Pulmonary artery endothelial cell (primary cell): ENCODE data around the gene LETM1. TPM values are rescaled to one million over a fixed set of nuclear protein-coding genes. Genes with fewer than 3 reads are reported as not detected.

ENCODE experiments used
- DNase-seq: peaks from one replicate; pipeline ENCODE4 v3.0.0-alpha.2; 2011; ENCODE audit warnings: low read depth, low spot score
- total RNA-seq: library from RNA; depleted of rRNA; stranded (reverse); fragments of >200 nt; gene quantifications from 2 replicates; pipeline ENCODE4 v1.2.3, GENCODE V29; 2014

The LETM1 gene
- total RNA-seq, 1 donor from 2014 or later: 117 TPM

DNA sequence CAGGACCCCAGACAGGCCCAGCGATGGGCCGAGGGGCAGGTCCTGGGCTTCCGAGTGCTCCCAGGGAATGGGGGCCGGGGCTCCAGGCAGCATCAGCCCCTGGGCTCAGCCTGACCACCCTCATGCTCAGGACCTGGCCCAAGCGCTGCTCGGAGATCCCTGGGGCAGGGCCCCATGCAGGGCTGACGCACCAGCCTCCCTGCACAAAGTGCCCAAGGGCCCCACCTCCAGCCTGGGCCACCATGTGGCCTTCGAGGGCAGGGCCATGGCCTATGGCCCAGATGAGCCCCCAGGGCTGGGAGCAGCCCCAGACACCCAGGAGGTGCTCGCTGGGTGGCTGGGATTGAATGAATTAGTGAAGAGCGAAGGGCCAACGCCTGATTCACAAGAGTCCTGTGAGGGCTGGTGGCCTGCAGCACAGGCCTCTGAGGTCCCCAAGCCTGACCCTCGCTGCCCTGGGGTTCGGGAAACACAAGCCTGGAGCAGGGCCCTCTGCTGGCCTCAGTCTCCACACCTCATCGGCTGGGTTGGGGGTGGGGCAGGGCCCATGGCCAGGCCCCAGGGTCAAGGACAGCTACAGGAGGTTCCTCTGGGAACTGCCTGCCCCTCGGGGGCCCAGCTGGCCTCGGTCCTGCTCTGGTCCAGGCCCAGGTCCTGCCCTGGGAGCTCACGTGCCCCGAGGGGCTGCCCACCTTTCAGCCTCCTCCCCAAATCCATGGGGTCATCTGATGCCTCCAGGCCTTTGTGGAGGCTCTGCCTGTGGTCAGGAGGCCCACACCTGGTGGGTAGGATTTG lies 76.2 kb downstream of the LETM1 start:
- no peak for DNase-seq

DNA sequence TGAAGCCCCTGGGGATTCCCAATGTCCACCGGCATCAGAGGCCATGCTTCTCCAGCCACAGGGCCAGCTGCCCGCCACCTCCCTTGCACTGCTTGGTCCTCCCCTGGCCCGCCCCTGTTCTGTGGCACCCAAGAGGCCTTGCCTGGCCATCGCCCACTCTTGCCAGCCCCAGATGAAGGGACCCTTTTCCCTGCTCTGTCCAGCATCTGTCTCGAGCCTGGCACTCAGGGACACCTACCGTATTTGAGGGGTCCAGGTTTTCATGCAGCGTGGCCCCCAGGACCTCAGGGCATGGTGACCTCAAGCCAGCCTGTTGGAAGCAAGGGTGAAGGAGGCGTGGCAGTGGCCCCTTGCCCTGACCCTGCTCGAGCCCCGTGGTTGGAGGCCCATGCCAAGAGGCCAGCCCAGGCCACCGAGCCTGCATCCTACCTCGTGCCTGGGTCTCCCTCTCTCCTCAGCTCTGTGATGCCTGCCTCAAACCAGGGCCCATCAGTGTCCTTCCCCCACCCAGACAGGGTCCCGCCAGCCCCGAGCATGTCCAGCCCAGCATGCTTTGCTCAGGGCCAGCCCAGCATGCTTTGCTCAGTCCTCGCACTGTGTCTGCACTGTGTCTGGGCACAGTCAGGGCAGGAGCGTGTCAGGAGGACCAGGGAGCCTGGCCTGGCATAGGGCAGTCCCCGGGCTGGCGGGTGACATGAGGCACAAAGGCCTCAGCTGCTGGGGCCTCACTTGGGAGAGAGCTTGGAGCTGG lies 77.1 kb downstream of the LETM1 start:
- no peak for DNase-seq

DNA sequence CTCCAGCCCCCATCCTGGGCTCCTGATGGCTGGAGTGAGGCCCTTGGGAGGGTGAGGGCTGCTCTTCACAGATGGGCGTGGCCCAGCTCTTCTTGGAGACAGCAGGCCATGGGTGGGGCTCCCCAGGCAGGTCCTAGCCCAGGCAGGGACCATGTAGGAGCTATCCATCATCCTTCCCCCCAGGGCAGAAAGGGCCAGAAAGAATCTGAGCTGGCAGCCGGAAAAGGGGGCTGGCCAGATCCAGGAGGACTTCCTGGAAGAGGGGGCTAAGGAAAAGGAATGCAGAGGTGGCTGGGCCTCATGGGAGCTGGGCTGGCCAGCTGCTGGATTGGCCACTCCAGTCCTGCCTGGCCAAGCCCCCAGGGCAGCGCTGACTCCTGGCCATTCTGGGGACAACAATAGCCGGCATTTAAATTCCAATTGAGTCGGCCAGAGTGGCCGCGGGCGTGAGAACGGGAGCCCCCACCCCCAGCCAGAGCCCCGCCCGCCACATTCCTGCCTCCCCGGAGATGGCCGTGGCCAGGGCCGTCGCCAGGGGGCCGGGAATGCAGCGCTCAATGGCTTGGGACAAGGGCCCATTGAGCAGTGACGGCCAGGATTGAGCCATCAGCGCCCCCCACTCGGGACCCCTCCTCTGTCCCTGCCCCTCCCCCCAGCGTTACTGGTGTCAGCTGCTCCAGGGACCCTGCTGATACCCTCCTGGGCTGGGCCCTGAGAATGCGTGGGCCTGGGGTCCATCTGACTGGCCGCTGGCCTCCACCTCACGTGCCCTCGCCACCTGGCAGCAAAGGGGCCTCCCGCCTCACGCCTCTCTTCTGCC lies 77.9 kb downstream of the LETM1 start:
- no peak for DNase-seq

DNA sequence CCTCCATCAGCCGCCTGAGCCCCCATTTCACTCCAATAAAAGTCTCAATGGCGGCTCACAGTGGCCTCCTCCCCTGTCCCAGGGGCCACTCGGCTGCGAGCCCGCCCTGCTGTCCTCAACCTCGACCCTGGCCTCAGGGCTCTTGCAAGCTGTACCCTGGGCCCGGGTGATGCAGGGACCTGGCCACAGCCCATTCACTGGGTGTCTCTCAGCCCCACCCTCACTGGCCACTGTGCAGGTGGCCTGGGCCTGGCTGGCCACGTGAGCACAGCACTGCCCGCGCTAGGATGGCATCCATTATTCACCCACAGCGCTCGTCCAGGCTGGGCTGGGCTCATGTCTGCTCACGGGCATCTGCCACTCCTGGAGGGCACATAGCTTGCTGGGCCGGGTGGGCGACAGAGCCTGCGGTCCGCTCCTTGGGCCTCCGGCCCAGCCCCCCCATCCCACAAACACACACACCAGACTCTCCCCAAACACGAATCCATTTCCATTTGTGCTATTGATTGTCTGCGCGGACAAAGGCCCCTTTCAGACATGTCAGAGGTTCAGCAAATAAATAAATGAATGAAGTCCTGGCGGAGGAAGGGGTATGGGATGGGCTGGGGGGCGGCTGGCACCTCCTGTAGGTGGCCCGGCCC lies 79.3 kb downstream of the LETM1 start:
- no peak for DNase-seq

DNA sequence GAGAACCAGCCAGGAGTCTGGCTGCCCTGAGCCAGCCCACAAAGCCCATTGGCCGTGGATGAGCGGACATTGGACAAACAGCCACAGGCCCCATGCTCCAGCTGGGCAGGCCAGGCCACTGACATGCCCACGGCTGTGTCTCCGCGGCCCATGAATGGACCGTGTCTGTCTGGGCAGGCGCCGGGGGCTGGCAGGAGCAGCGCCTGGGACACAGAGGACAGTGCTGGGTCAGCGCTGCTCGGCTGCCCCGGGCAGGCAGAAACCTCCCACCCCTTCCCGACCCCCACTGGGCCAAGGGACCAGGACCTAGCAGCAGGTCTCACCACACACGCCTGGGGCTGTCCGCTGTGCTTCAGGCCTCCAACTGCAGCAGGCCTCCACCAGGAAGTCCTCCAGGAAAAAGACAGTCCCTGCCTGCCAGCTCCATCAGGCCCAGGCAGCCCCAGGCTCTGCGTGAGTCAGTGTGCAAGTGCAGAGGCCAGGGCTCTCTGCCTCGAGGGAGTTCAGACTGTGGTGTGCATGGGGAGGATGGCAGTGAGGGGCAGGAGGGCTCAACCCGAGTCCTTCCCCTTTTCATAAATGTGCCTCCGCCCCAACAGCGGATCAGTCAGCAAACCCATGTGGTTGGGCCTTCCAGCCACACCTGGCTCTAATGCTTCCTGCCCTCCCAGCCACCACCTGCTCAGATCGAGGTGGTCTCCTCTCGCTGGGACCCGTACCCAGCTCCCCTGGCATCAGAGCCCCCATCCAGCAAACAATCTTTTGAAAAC lies 80.0 kb downstream of the LETM1 start:
- no peak for DNase-seq

DNA sequence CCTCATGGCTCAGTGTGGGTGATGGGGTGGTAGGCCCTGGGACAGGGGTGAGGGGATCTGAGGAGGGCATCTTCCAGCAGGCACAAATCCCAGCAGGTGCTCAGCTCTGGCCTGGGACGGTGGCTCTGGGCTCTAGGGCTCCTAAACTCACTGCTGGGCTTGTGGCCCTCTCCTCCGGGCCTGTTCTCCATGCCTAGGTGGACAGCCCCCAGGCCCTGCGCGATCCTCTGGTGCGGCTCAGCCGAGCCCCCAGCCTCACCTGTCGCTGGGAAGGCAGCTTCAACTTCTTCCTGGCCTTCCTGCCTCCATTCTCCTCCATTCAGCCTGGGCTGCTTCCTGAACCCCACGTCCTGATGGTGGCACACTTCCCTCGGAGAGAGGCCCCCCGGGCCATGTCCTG lies 82.2 kb downstream of the LETM1 start:
- DNase-seq: no peak

DNA sequence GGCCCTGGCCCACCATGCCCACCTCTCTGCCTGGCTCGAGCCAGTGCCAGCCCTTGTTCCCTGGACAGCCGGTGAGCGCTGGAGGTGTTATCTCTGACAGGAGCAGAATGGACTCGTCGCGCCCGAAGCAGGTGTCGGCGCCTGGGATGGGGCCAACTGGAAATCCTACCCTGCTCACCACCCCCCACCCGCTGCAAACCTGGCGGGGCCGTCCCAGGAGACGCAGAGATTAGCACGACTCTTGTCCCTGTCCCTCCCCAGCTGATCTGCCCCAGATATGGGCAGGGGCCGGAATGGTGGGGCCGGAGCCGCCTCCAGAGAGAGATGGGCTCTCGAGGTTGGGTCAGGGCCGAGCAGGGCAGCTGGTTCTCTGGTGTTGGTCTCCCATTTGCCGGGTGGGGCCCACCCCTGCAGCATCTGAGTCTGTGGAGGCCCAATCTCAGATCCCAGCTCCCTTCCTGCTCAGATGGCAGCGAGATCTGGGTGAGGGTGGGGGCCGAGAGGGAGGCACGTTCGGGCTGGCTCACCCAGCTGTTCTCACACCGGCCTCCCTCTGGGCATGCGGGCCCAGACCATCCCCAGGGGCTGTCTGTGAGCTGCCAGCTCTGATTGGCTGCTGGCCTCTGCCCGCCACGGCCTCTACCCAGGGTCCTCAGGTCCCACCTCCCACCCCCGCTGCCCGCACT lies 83.0 kb downstream of the LETM1 start:
- DNase-seq: no peak

DNA sequence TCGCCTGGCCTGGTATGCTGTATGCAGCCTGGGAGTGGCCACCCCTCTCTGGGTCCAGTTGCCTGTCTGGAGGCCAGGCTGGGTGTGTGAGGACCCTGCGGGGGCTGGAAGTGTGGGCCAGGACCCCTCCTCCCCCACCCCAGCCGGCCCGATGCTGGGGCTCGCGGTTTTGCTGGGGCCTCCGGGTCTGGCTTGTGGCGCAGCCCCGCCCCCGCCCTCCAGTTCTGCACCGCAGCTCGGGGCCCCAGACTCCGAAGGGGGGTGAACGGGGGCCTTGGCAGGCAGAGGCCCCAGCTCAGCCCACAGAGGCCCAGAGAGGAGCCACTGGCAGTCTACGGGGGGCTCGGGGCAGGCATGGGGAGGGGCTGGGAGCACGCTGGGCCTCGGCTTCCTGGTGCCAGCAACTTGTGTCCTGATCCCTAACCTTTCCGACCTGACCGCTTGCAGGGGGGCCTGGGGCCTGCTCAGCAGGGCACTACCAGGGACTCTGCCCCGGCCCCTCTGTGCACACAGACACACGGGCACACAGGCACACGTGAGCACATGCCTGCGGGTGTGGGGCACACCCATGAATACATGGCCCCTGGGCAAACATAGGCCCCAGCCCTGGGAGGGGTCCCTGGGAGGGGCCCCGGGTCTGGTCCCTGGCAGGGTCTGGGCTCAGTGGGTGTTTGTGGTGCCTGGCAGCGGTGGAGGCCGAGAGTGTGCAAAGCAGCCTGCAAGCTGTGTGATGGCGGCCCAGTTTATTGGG lies 84.2 kb downstream of the LETM1 start:
- no peak for DNase-seq

DNA sequence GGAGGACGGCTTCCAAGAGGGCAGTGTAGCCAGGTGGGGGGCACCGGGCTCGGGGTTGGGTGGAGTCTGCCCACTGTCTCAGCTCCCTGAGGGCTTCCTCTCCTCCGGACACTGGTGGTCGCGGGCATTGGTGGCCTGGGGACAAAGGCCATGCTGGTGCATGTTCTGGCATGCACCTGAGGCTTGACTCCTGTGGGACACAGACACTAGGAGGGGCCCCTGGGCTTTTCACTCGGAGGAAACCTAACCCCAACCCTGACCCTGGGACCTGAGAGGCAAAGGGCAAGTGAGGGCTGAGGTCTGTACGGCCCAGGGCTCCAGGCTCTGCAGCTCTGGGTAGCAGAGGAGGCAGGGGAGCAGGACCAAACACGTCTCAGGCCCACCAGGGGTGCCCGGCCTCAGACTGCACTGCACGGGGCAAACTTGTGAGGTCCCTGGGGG lies 85.1 kb downstream of the LETM1 start:
- no peak for DNase-seq

DNA sequence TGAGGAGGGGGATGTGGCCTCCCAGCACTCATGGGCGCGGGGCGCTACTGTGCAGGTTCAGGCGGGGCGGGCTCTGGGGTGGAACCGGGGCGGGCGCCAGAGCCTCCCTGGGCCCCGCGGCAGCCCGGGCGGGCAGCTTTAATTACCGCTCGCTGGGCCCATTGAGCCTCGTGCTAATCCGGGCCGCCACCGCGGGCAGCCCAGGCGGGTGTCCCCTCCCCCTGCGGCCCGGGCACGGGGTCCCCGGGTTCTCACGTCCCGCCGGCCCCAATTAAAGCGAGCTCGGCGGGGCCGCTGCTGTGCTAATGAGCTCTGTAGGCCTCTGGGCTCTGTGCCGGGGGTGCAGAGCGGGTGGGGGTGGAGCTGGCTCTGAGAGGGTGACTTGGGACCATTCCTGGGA lies 85.7 kb downstream of the LETM1 start:
- DNase-seq: no peak

DNA sequence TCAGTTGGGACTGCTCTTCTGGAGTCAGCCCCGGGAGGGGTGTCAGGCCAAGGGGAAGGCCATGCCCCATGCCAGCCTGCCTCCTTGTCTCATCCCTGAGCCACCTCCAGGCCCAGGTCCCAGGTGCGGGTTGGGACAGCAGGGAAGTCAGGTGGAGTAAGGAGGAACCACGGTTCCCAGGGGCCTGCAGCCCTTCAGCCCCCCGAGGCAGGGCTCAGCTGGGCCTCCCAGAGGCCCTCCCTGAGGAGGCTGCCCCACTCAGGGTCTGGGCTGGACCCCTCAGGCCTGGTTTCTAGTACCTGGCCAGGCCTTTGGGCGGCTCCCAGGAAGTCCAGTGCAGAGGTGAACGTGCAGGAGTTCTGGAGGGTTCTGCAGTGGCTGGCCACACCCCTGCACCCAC lies 86.3 kb downstream of the LETM1 start:
- DNase-seq: no peak

DNA sequence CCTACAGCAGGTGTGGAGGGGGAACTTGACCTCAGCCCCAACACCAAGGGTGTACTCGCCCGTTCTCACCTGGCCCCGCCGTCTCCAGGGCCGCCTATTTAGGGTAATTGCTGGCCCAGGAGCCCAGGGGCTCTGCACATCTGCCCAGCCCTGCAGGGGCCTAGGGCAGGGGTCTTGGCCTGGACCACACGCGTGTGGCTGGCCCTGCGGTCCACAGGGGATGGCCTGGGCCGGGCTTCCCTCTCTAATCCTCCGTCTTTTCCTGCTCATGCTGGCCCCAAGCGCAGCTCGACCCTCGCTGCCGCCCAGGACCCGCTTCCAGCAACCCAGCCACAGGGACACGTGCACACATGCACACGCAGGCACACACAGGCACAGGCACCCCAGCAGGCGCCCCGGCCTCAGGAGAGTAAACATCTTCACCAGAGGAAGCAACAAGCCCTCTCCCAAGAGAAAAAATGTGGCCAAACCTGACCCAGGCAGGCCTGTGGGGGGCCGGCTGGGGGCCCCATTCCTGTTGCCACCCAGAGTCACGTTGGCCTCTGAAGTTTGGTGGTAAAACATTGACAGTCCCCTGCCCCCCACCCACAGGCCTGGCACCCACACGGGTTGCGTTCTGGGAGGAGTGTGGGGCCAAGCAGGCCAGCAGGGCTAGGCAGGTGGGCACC lies 87.5 kb downstream of the LETM1 start:
- no peak for DNase-seq

DNA sequence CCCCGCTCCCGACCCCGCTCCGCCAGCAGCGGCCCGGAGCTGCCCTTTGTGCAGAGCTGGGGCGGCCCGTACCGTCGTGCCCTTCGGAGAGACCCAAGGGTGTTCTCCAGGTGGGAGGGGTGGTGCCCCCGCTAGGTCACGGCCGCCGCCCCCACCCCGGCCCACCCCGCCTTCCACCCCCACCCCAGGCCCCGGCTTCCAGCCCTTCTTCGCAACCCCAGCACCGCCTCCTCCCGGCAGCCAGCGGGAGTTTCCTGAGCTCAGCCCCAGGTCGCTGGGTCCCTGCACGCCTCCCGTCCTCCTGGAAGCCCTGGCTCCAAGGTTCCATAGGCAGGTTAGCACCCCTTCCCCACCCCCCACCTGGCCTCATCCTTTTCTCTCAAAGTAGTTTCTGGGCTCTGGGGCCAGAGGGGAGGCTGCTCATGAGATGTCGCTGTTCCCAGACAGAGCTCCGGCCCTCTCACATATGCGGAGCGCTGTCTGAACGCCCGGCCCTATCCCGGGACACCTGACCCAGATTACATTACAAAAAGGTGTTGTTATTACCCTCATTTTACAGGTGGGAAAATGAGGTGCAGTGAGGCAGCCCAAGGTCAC lies 88.1 kb downstream of the LETM1 start:
- DNase-seq: no peak

DNA sequence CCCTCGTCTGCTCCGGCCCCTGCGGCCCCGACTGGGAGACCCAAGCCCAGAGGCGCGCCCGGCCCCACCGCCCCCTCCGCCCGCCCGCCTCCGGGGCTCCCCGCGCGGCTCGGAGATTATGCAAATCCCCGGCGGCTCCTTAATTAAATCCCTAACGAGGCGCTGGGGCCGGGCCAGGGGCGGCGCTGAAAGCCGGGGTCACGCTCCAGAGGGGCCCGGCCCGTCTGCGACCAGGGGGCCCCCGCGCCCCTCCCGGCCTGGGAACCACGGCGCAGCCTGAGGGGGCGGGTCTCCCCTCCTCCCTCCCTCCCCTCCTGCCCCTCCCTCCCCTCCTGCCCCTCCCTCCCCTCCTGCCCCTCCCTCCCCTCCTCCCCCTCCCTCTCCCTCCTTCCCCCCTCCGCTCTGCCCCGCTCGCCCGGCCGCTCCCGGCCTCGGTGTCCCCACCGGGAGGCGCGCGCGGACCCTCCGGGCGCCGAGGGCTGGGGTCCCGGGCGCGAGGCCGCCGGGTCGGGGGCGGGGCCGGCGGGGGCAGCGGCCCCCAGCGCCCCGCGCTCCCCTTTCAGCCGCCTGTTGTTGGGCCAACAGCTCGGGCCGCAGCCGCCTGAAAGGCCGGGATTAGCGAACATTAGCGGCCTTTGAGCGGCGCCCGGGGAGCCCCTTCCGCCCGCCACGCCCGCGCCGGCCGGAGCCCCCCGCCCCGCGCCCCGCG lies 88.7 kb downstream of the LETM1 start:
- DNase-seq: no peak

DNA sequence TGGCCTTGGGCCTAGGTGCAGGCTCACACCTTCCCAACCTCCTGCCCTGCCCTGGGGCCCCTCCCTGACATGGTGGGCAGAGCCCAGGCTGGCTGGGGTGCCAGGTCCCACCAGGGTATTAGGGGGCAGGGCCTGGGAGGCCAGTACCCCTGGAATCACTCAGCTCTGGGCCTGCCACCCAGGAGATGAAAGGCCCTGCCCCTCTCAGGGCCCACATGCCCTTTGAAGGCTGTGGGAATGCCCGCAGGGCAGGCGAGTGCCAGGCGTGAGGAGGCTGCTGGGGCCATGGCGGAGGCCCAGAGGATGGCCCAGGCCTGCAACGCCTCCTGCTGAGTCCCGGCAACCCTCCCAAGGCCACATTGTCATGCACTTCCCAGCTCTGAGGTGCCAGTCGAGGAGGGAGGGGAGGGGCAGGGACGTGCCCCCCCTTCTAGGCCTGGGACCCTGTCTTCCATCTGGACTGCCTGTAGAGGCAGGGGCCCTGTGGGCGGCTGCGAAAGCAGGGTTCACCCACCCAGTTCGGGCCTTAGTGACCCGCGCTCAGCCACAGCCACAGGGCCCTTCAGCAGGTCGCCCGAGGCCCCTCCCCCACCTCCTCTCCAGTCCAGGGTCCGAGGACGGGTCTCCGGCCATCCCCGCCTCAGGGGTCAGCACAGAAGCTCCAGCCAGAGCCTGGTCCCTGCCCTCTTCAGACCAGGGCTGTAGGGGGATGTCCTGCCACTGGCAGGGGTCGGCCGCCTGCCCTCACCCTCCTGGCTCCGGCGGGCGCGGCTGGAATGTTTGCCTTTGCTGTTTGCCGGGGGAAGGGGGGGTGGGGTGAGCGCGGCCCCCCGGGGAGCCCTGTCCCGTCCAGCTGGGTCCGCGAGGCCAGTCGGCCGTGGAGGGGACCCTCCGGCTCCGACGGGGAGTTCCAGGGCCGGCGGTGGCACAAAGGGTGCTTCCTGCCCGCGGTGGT lies 89.6 kb downstream of the LETM1 start:
- no peak for DNase-seq

DNA sequence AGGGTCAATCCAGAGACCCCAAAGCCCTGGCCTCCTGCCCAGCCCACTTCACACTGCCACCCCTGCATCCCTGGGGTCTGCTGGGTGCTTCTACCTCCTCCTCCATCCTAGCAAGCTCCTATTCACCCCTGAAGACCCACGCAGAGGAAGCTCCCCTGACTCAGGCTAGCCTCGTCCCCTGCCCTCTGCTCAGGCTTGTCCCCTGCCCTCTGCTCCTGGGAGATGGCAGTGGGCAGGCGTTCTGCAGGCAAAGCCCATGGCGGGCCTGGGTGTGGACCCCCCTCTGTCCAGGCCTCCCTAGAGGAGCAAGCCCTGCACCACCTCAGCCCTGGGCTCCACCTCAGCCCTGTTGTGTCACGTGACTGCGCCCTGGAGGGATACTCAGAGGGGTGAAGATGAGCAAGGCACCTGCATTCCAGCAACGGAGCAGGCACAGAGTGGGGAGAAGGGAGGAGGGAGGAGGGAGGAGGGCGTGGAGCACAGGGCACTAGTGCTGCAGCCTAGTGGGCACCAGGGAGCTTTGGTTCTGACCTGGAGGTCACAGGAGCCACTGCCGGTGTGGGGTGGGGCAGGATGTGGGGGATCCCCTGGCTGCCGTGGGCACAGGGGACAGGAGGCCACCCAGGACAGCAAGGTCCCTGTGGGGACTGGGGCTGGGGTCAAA lies 90.4 kb downstream of the LETM1 start:
- DNase-seq: no peak
